ENCODE measurements around the gene KCNH4. TPM values are rescaled to one million over a fixed set of nuclear protein-coding genes. Genes with fewer than 3 reads are reported as not detected.
A peak's percentile ranks its signal among the peaks of the same experiment; 100 is the strongest.

KCNH4 gene
- total and polyA plus RNA-seq, 2 of the 13 experiments (the other 11 are each of a cell fraction or from before 2014, with no cell fraction given), result 0.01 to 0.09 TPM

DNA sequence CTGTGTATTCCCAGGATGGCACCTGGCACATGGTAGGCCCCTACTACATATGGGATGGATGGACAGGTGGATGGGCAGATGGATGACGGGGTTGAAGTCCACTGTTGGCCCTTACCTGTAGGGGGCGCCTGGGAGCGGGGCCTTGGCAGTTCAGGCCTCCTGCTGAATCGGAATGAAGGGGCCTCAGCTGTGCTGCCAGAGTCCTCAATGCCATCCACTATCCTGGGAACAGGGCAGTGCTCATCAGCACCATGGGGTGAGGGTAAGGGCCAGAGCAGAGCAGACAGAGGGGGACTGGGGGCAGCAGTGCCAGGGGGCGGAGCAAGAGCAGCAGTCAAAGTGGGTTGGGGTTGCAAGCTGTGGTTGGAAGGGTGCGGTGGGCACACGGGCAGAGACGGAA lies 17.8 kb downstream of the KCNH4 start:
- no peak overlapping the region for H3K27ac ChIP-seq (ENCODE audit: extremely low read length, insufficient read depth, low read length)
- H3K9me3 ChIP-seq (ENCODE audit: low read length), result no peaks in the 10 kb centered on the region
- no peak overlapping the region for H3K9ac ChIP-seq (ENCODE audit: insufficient read depth, low read depth, low read length)
- in situ Hi-C loops (cut with HindIII; ENCODE audit: extremely low pct_ligation_motif_present, low pct_unique_long_range_greater_than_20kb), result no loop called here
- peaks cover 2 to 5% of the 10 kb centered on the region in 2 experiments; a peak in 2 of 5 replicates for H3K27me3 ChIP-seq (ENCODE audit: control insufficient read depth in 1 of 2, insufficient read depth in 2 of 2, low read length in 2 of 2)
- peak; percentile 44 for ATAC-seq
- H2AFZ ChIP-seq (ENCODE audit: low read length), result no peak overlapping the region
- ChIA-PET POLR2A (interaction anchor here (2.2 kb wide), 1 partner anchor 9 kb away, joined by 8 read pairs; no protein-coding TSS in a partner anchor), CTCF (ENCODE audit: low intra/inter-chr PET ratio, low total read pairs) (no interaction called here)
- no peaks in the 10 kb centered on the region for H3K79me2 ChIP-seq (ENCODE audit: insufficient read depth, low read length)
- H3K4me3 ChIP-seq (replicated peaks in 1 of 3; ENCODE audit: insufficient read depth in 1 of 3, low read depth in 2 of 3, low read length in 3 of 3), result peak overlapping the region in 1 of 3 experiments; percentile 41; a peak in 1 of 6 replicates
- no peaks in the 10 kb centered on the region for H3K36me3 ChIP-seq (replicated peaks in 1 of 2; ENCODE audit: control insufficient read depth in 1 of 2, insufficient read depth in 2 of 2, low read length in 2 of 2)
- intact Hi-C loops (cut with micrococcal nuclease; ENCODE audit: unreplicated experiment), result no loop called here
- no peak for FAIRE-seq
- peak overlapping the region; percentile 41 for H3K4me2 ChIP-seq (ENCODE audit: low read depth, low read length)
- BruUV-seq (replicated peaks), result no TSS peak
- 30% methylated on average over 8 of the region's 8 CpGs for WGBS (ENCODE audit: low lambda C conversion rate)
- DNase-seq (ENCODE audit: low spot score), result peak; percentile 49
- no peaks in the 10 kb centered on the region for H4K20me1 ChIP-seq (ENCODE audit: insufficient read depth, low read length)
- H3K4me1 ChIP-seq (ENCODE audit: insufficient read depth, low read length), result peaks cover 54% of the 10 kb centered on the region
- TF ChIP-seq TSC22D2 (CRISPR knock-in tag; IDR thresholded peaks at IDR 0.05; ENCODE audit: borderline replicate concordance), result no peak
- TF ChIP-seq, protein P1, sequence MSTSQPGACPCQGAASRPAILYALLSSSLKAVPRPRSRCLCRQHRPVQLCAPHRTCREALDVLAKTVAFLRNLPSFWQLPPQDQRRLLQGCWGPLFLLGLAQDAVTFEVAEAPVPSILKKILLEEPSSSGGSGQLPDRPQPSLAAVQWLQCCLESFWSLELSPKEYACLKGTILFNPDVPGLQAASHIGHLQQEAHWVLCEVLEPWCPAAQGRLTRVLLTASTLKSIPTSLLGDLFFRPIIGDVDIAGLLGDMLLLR (CRISPR knock-in tag; IDR thresholded peaks at IDR 0.05), result peak; percentile 18; the same call in 1 of the 2 replicates
- TF ChIP-seq RAD21 (CRISPR knock-in tag; IDR thresholded peaks at IDR 0.05), result peak; percentile 53; the same call in 1 of the 2 replicates
- TF ChIP-seq KDM5B (CRISPR knock-in tag; IDR thresholded peaks at IDR 0.05; ENCODE audit: borderline replicate concordance), result no peak
- TF ChIP-seq, protein P2, sequence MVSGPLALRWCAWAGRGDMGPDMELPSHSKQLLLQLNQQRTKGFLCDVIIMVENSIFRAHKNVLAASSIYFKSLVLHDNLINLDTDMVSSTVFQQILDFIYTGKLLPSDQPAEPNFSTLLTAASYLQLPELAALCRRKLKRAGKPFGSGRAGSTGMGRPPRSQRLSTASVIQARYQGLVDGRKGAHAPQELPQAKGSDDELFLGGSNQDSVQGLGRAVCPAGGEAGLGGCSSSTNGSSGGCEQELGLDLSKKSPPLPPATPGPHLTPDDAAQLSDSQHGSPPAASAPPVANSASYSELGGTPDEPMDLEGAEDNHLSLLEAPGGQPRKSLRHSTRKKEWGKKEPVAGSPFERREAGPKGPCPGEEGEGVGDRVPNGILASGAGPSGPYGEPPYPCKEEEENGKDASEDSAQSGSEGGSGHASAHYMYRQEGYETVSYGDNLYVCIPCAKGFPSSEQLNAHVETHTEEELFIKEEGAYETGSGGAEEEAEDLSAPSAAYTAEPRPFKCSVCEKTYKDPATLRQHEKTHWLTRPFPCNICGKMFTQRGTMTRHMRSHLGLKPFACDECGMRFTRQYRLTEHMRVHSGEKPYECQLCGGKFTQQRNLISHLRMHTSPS (CRISPR knock-in tag; IDR thresholded peaks at IDR 0.05; ENCODE audit: low read depth), result peak; percentile 44; the same call in 1 of the 2 replicates
- TF ChIP-seq ZNF576 (CRISPR knock-in tag; IDR thresholded peaks at IDR 0.05), result no peak
- TF ChIP-seq, protein P3, sequence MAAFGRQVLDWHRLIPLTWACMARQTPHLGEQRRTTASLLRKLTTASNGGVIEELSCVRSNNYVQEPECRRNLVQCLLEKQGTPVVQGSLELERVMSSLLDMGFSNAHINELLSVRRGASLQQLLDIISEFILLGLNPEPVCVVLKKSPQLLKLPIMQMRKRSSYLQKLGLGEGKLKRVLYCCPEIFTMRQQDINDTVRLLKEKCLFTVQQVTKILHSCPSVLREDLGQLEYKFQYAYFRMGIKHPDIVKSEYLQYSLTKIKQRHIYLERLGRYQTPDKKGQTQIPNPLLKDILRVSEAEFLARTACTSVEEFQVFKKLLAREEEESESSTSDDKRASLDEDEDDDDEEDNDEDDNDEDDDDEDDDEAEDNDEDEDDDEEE (CRISPR knock-in tag; IDR thresholded peaks at IDR 0.05), result 0 out of 2 replicates have a peak, but pooled peaks have one; percentile 16
- TF ChIP-seq ZFY (CRISPR knock-in tag; IDR thresholded peaks at IDR 0.05), result peak; percentile 55
- no peak for TF ChIP-seq NFYC (CRISPR knock-in tag; IDR thresholded peaks at IDR 0.05)
- no peak for TF ChIP-seq TAF15 (IDR thresholded peaks at IDR 0.05; ENCODE audit: low read depth, low read length, poor library complexity, severe bottlenecking)
- TF ChIP-seq SALL2 (CRISPR knock-in tag; IDR thresholded peaks at IDR 0.05), result 0 out of 2 replicates have a peak, but pooled peaks have one; percentile 22
- no peak for TF ChIP-seq REXO4 (CRISPR knock-in tag; IDR thresholded peaks at IDR 0.05; ENCODE audit: borderline replicate concordance)
- TF ChIP-seq, protein P4, sequence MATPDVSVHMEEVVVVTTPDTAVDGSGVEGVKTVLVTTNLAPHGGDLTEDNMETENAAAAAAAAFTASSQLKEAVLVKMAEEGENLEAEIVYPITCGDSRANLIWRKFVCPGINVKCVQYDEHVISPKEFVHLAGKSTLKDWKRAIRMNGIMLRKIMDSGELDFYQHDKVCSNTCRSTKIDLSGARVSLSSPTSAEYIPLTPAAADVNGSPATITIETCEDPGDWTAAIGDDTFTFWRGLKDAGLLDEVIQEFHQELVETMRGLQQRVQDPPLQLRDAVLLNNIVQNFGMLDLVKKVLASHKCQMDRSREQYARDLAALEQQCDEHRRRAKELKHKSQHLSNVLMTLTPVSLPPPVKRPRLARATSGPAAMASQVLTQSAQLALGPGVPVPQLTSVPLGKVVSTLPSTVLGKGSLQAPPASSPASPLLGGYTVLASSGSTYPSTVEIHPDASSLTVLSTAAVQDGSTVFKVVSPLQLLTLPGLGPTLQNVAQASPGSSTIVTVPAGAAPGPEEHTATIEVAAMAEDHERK (CRISPR knock-in tag; IDR thresholded peaks at IDR 0.05; ENCODE audit: low read depth), result no peak
- TF ChIP-seq, protein P5, sequence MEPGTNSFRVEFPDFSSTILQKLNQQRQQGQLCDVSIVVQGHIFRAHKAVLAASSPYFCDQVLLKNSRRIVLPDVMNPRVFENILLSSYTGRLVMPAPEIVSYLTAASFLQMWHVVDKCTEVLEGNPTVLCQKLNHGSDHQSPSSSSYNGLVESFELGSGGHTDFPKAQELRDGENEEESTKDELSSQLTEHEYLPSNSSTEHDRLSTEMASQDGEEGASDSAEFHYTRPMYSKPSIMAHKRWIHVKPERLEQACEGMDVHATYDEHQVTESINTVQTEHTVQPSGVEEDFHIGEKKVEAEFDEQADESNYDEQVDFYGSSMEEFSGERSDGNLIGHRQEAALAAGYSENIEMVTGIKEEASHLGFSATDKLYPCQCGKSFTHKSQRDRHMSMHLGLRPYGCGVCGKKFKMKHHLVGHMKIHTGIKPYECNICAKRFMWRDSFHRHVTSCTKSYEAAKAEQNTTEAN (CRISPR knock-in tag; conservative IDR thresholded peaks at IDR 0.05), result no peak
- TF ChIP-seq CREBL2 (CRISPR knock-in tag; IDR thresholded peaks at IDR 0.05; ENCODE audit: borderline replicate concordance), result no peak
- no peak for TF ChIP-seq NAIF1 (CRISPR knock-in tag; IDR thresholded peaks at IDR 0.05; ENCODE audit: borderline replicate concordance)
- peak; percentile 77; the same call in 1 of the 2 replicates for TF ChIP-seq HNRNPL (IDR thresholded peaks at IDR 0.05; ENCODE audit: low read depth, low read length)
- TF ChIP-seq ADNP (CRISPR knock-in tag; IDR thresholded peaks at IDR 0.05), result 0 out of 2 replicates have a peak, but pooled peaks have one; percentile 25

Data from HepG2 (cell line).